Gastrocnemius medialis (tissue), 4 donors: ENCODE data around the gene COX14. TPM values are rescaled to one million over a fixed set of nuclear protein-coding genes. Genes with fewer than 3 reads are reported as not detected.
A peak's percentile ranks its signal among the peaks of the same experiment; 100 is the strongest.

Experiments used
- ATAC-seq, 2 donors: fragments of 150-250 bp; one replicate each; pipeline ENCODE4 v1.9.1; 2016
- DNase-seq, 2 donors: peaks; one replicate each; pipeline ENCODE4 v3.0.0-alpha.2; 2019
- H3K27ac ChIP-seq, 4 donors: fragments of 200-600 bp; sonication (generic); 1 replicate in 1 of 4; 2 replicates in 3 of 4; pipeline ENCODE4 v1.5.1; 2016 to 2018; ENCODE audit warnings: mild to moderate bottlenecking in 2 of 4, moderate library complexity in 1 of 4
- H3K27me3 ChIP-seq, 3 donors: fragments of 200-600 bp; sonication (generic) in 2 of 3; 1 replicate in 1 of 3; 2 replicates in 2 of 3; pipeline versions ENCODE4 v1.5.1 to v1.6.0; 2016 to 2019; ENCODE audit warnings: mild to moderate bottlenecking in 1 of 3, moderate library complexity in 1 of 3
- H3K36me3 ChIP-seq, 2 donors: fragments of 200-600 bp; sonication (generic) in 1 of 2; one replicate each; pipeline ENCODE4 v1.5.1; 2017 to 2018
- H3K4me1 ChIP-seq, 2 donors: fragments of 200-600 bp; sonication (generic) in 1 of 2; one replicate each; pipeline ENCODE4 v1.5.1; 2016 to 2017; ENCODE audit warnings: mild to moderate bottlenecking in 2 of 2
- H3K4me3 ChIP-seq, 4 donors: fragments of 200-600 bp; sonication (generic) in 3 of 4; 1 replicate in 1 of 4; 2 replicates in 3 of 4; pipeline ENCODE4 v1.5.1; 2016 to 2019; ENCODE audit warnings: mild to moderate bottlenecking in 2 of 4
- H3K9me3 ChIP-seq, 3 donors: fragments of 200-600 bp; sonication (generic) in 2 of 3; 1 replicate in 1 of 3; 2 replicates in 2 of 3; pipeline ENCODE4 v1.5.1; 2016 to 2019
- CTCF ChIP-seq, 5 experiments: fragments of 450-650 bp in 3 of 5; fragments of 200-600 bp in 2 of 5; sonication (generic) in 2 of 5; IDR thresholded peaks in 4 of 5; conservative IDR thresholded peaks in 1 of 5; 1 replicate in 4 of 5; 2 replicates in 1 of 5; pipeline ENCODE4 v1.5.1; 2016 to 2019; ENCODE audit warnings: antibody characterized with exemption in 5 of 5, mild to moderate bottlenecking in 3 of 5, moderate library complexity in 3 of 5
- POLR2A ChIP-seq, 2 donors: fragments of 450-650 bp; IDR thresholded peaks; one replicate each; pipeline ENCODE4 v1.6.1; 2017; ENCODE audit warnings: antibody characterized with exemption in 2 of 2, mild to moderate bottlenecking in 2 of 2, moderate library complexity in 2 of 2
- in situ Hi-C, 4 donors: fragments of 200-750 bp; cut with MboI; loops; one replicate each; pipeline versions ENCODE4 v1.15.0 to v1.8.0; 2017; ENCODE audit warnings: low sequenced_read_pairs in 4 of 4
- intact Hi-C: fragments of 100-400 bp; cut with DNase I; formaldehyde crosslinking; loops from one replicate; pipeline ENCODE4 v1.15.1; 2023; ENCODE audit warnings: low total_unique reads
- total RNA-seq, 4 donors: library from RNA; depleted of rRNA; stranded (reverse); fragments of >200 nt; gene quantifications; one replicate each; pipeline versions ENCODE4 v1.1.0 to v1.2.3, GENCODE V29; 2016

COX14 gene
- total RNA-seq, 4 donors from 2014 or later, result 98.8 to 137 (median 106) TPM

- H3K4me3 ChIP-seq, result no peak overlapping the region
- intact Hi-C loops, result no loop called here
- no peaks in the 10 kb centered on the region for H3K4me1 ChIP-seq
- TF ChIP-seq POLR2A (IDR thresholded peaks at IDR 0.05), result no peak
- no peak for TF ChIP-seq CTCF (IDR thresholded peaks at IDR 0.05 in 4 of 5, conservative IDR thresholded peaks at IDR 0.05 in 1 of 5)
- no peak overlapping the region for H3K27ac ChIP-seq
- no peaks in the 10 kb centered on the region for H3K9me3 ChIP-seq
- no peak for ATAC-seq
- no peaks in the 10 kb centered on the region for H3K27me3 ChIP-seq
- no peak for DNase-seq
- in situ Hi-C loops, result loop anchor here in 1 of 4 donors (5.0 kb wide), 1 partner anchor 97 kb away; the partner anchor contains the start of gene AQP6
- no peaks in the 10 kb centered on the region for H3K36me3 ChIP-seq
Measured at GRCh38 chr12:50069069-50069468, 43.0 kb upstream of the COX14 start.

- intact Hi-C loops, result no loop called here
- H3K4me1 ChIP-seq, result no peaks in the 10 kb centered on the region
- no peaks in the 10 kb centered on the region for H3K9me3 ChIP-seq
- DNase-seq (no peak), ATAC-seq (no peak)
- no peaks in the 10 kb centered on the region for H3K36me3 ChIP-seq
- TF ChIP-seq POLR2A (IDR thresholded peaks at IDR 0.05) (no peak), CTCF (IDR thresholded peaks at IDR 0.05 in 4 of 5, conservative IDR thresholded peaks at IDR 0.05 in 1 of 5) (no peak)
- in situ Hi-C loops, result loop anchor here in 1 of 4 donors (5.0 kb wide), 1 partner anchor 97 kb away; the partner anchor contains the start of gene AQP6
- no peak overlapping the region for H3K4me3 ChIP-seq
- no peak overlapping the region for H3K27ac ChIP-seq
- no peaks in the 10 kb centered on the region for H3K27me3 ChIP-seq
Measured at GRCh38 chr12:50069539-50069938, 42.5 kb upstream of the COX14 start.

GRCh38 chr12:50070314-50071060 lies 41.5 kb upstream of the COX14 start:
- no peaks in the 10 kb centered on the region for H3K9me3 ChIP-seq
- ATAC-seq (peak; percentile 76 to 86), DNase-seq (peak; percentile 61 to 66)
- no peak overlapping the region for H3K4me3 ChIP-seq
- in situ Hi-C loops (loop anchor here in 3 of 4 donors (5.0 to 10.0 kb wide), 3 partner anchors 104 to 244 kb away; no protein-coding TSS in a partner anchor), intact Hi-C loops (loop anchor here (1.0 kb wide), 2 partner anchors 31 to 102 kb away; no protein-coding TSS in a partner anchor)
- H3K27me3 ChIP-seq, result no peaks in the 10 kb centered on the region
- peaks cover 0 to 2% of the 10 kb centered on the region in 2 donors for H3K4me1 ChIP-seq
- TF ChIP-seq CTCF (IDR thresholded peaks at IDR 0.05 in 4 of 5, conservative IDR thresholded peaks at IDR 0.05 in 1 of 5), result peak; percentile 71 to 93 (median 86)
- no peak for TF ChIP-seq POLR2A (IDR thresholded peaks at IDR 0.05)
- H3K36me3 ChIP-seq, result no peaks in the 10 kb centered on the region
- no peak overlapping the region for H3K27ac ChIP-seq

GRCh38 chr12:50072198-50072907 lies 39.7 kb upstream of the COX14 start:
- Histone ChIP-seq H3K4me3 (no peak overlapping the region), H3K4me1 (peaks cover 0 to 3% of the 10 kb centered on the region in 2 donors), H3K9me3 (no peaks in the 10 kb centered on the region), H3K27me3 (no peaks in the 10 kb centered on the region), H3K36me3 (no peaks in the 10 kb centered on the region), H3K27ac (no peak overlapping the region)
- in situ Hi-C loops (loop anchor here in 3 of 4 donors (5.0 to 10.0 kb wide), 3 partner anchors 102 to 242 kb away; no protein-coding TSS in a partner anchor), intact Hi-C loops (no loop called here)
- TF ChIP-seq POLR2A (IDR thresholded peaks at IDR 0.05) (no peak), CTCF (IDR thresholded peaks at IDR 0.05 in 4 of 5, conservative IDR thresholded peaks at IDR 0.05 in 1 of 5) (no peak)
- ATAC-seq, result no peak
- DNase-seq, result no peak
